ENCODE measurements around the gene SALL3.

The SALL3 gene

GRCh38 chr18:78965260-78965659 is 14.4 kb upstream of the SALL3 start:
- DNase-seq (ENCODE audit: low read depth, low spot score), result no peak

GRCh38 chr18:78965917-78966792 is 13.5 kb upstream of the SALL3 start:
- no peak for DNase-seq (ENCODE audit: low read depth, low spot score)

GRCh38 chr18:78966793-78967106 is 12.9 kb upstream of the SALL3 start:
- no peak for DNase-seq (ENCODE audit: low read depth, low spot score)

- DNase-seq (ENCODE audit: low read depth, low spot score), result no peak
Observed at GRCh38 chr18:78967692-78968091, 11.9 kb upstream of the SALL3 start.

- no peak for DNase-seq (ENCODE audit: low read depth, low spot score)
Observed at GRCh38 chr18:78969574-78970315, 9.9 kb upstream of the SALL3 start.

- no peak for DNase-seq (ENCODE audit: low read depth, low spot score)
Observed at GRCh38 chr18:78970774-78971333, 8.8 kb upstream of the SALL3 start.

- DNase-seq (ENCODE audit: low read depth, low spot score), result no peak
Observed at GRCh38 chr18:78971511-78972245, 7.9 kb upstream of the SALL3 start.

GRCh38 chr18:78972385-78972918 is 7.2 kb upstream of the SALL3 start:
- DNase-seq (ENCODE audit: low read depth, low spot score), result no peak

GRCh38 chr18:78972930-78973331 is 6.7 kb upstream of the SALL3 start:
- DNase-seq (ENCODE audit: low read depth, low spot score), result no peak

- no peak for DNase-seq (ENCODE audit: low read depth, low spot score)
Observed at GRCh38 chr18:78973357-78974083, 6.1 kb upstream of the SALL3 start.

GRCh38 chr18:78974115-78974761 is 5.4 kb upstream of the SALL3 start:
- DNase-seq (ENCODE audit: low read depth, low spot score), result no peak

- DNase-seq (ENCODE audit: low read depth, low spot score), result no peak
Observed at GRCh38 chr18:78975292-78975691, 4.3 kb upstream of the SALL3 start.

- no peak for DNase-seq (ENCODE audit: low read depth, low spot score)
Observed at GRCh38 chr18:78975699-78976335, 3.8 kb upstream of the SALL3 start.

GRCh38 chr18:78976765-78977636 is 2.6 kb upstream of the SALL3 start:
- DNase-seq (ENCODE audit: low read depth, low spot score), result no peak

- no peak for DNase-seq (ENCODE audit: low read depth, low spot score)
Observed at GRCh38 chr18:78977637-78978348, 1.8 kb upstream of the SALL3 start.

- DNase-seq (ENCODE audit: low read depth, low spot score), result no peak
Observed at GRCh38 chr18:78978349-78979055, 1.1 kb upstream of the SALL3 start.

- DNase-seq (ENCODE audit: low read depth, low spot score), result no peak
Observed at GRCh38 chr18:78979056-78979729, 425 bp upstream of the SALL3 start.

Data from activated CD4-positive, CD25-positive, alpha-beta regulatory T cell treated with anti-CD3 and anti-CD28 coated beads, Interleukin-2, amount 50 U/mL, for 16 hours (primary cell).